Small intestine (tissue), 7 donors: ENCODE results near the gene KIFC3. TPM values are rescaled to one million over a fixed set of nuclear protein-coding genes. Genes with fewer than 3 reads are reported as not detected.
A peak's percentile ranks its signal among the peaks of the same experiment; 100 is the strongest.

Experiments
- DNase-seq, 2 donors: peaks; one replicate each; pipeline versions ENCODE4 v3.0.0 to v3.0.0-alpha.2; 2013
- FAIRE-seq: peaks from 2 replicates; lab custom pipeline; 2012; peaks lifted over from hg19 to GRCh38; lab: Jason Lieb, UNC
- H3K27ac ChIP-seq, 3 donors: one replicate each; pipeline ENCODE4 v1.5.1; 2013; ENCODE audit warnings: low read length in 2 of 3, mild to moderate bottlenecking in 2 of 3, control low read depth in 1 of 3, inconsistent platforms in 1 of 3, low read depth in 1 of 3, moderate library complexity in 1 of 3
- H3K27me3 ChIP-seq, 3 donors: one replicate each; pipeline ENCODE4 v1.6.1; 2013; ENCODE audit warnings: low read length in 3 of 3, inconsistent platforms in 1 of 3; ENCODE audit not compliant: control insufficient read depth in 3 of 3, insufficient read depth in 3 of 3
- H3K36me3 ChIP-seq, 3 donors: one replicate each; pipeline ENCODE4 v1.6.1; 2013; ENCODE audit warnings: low read length in 3 of 3, inconsistent platforms in 1 of 3, low read depth in 1 of 3, mild to moderate bottlenecking in 1 of 3, moderate library complexity in 1 of 3; ENCODE audit not compliant: control insufficient read depth in 3 of 3, insufficient read depth in 2 of 3
- H3K4me1 ChIP-seq, 3 donors: one replicate each; pipeline ENCODE4 v1.6.1; 2013; ENCODE audit warnings: low read length in 2 of 3, inconsistent platforms in 1 of 3, low read depth in 1 of 3, mild to moderate bottlenecking in 1 of 3, moderate library complexity in 1 of 3; ENCODE audit not compliant: control insufficient read depth in 3 of 3, insufficient read depth in 2 of 3
- H3K4me3 ChIP-seq, 3 donors: one replicate each; pipeline ENCODE4 v1.5.1; 2013; ENCODE audit warnings: low read length in 3 of 3, control low read depth in 1 of 3, inconsistent platforms in 1 of 3, low read depth in 1 of 3, mild to moderate bottlenecking in 1 of 3, moderate library complexity in 1 of 3
- H3K9me3 ChIP-seq, 2 donors: one replicate each; pipeline ENCODE4 v1.6.1; 2013; ENCODE audit warnings: low read depth in 1 of 2, low read length in 1 of 2; ENCODE audit not compliant: control insufficient read depth in 2 of 2, insufficient read depth in 1 of 2
- WGBS, 3 donors: extraction: QIAGEN DNeasy Blood & Tissue Kit; methylation state at CpG; one replicate each; pipeline ENCODE4 v1.1.7; 2013; 5-methylcytosine and 5-hydroxymethylcytosine counted together
- polyA plus RNA-seq, 4 donors: library from polyadenylated mRNA; stranded (reverse) in 3 of 4; unstranded in 1 of 4; fragments of 200-250 nt in 3 of 4; fragments of 120-200 nt in 1 of 4; gene quantifications; one replicate each; pipeline versions ENCODE4 v1.2.1 to v1.2.3, GENCODE V29; 2013
- donor health status: healthy with polysubstance abuse.
- donor health status: control.
- donor health status: control.
- donor health status: Bipolar disorder and iron deficiency.
- donor health status: healthy.

Gene KIFC3
- polyA plus RNA-seq, 4 donors = 12.8 to 237 (median 131) TPM

DNA sequence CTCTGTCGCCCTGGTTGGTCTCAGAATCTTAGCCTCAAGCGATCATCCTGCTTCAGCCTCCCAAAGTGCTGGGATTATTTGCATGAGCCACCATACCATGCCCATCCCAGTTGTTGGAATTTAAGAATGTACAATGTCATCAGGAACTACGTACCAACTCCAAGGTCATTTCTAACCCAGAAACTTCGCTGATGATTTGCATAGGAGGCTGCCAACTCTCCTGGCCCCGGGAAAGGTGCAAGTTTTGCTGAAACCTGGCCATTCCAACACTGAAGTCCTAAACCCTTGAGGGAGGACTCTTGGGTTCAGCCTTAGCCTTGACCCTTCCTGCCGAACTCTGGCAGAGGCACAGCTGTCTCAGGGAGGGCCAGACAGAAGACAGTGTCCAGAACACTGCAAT lies 2.9 kb upstream of the KIFC3 start:
- H3K9me3 ChIP-seq = no peaks in the 10 kb centered on the region
- FAIRE-seq (no peak), DNase-seq (no peak)
- H3K27ac ChIP-seq = no peak overlapping the region
- peaks cover 0 to 2% (median 0%) of the 10 kb centered on the region in 3 donors for H3K36me3 ChIP-seq
- no peaks in the 10 kb centered on the region for H3K27me3 ChIP-seq
- H3K4me3 ChIP-seq = no peak overlapping the region
- H3K4me1 ChIP-seq = peaks cover 23 to 55% (median 27%) of the 10 kb centered on the region in 3 donors
- 64 to 78% (median 74%) methylated on average over 6 of the region's 6 CpGs for WGBS, 3 donors

DNA sequence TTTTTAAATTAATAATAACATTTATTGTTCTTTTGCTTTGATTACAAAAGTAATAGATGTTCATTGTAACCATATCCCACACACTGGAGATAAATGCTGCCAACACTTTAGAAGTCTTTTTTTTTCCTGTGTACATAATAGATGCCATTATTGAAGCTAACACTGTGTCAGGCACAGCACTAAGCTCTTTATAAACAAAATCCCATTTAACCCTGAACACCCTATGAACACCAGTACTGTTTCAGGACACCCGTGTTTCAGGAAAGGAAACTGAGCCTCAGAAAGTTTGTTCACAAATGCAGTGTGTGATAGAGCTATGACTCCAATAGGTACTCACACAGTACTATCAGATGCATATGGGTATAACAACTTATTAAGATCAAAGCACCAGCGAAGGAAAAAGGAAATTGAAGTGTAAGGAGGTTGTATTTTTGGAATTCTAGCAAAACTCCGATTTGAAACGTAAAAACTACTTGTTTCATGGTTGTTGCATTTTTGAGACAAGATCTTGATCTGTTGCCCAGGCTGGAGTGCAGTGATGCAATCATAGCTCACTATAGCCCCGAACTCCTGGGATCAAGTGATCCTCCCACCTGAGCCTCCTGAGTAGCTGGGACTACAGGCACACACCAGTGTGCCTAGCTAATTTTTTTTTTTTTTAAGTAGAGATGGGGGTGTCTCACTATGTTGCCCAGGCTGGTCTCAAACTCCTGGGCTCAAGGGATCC lies 2.0 kb upstream of the KIFC3 start:
- no peak overlapping the region for H3K4me3 ChIP-seq
- peaks cover 19 to 55% (median 21%) of the 10 kb centered on the region in 3 donors for H3K4me1 ChIP-seq
- H3K36me3 ChIP-seq = peaks cover 0 to 5% (median 0%) of the 10 kb centered on the region in 3 donors
- FAIRE-seq = no peak
- DNase-seq = no peak
- 68 to 81% (median 77%) methylated on average over 5 of the region's 5 CpGs for WGBS, 3 donors
- H3K27ac ChIP-seq = no peak overlapping the region
- H3K27me3 ChIP-seq = no peaks in the 10 kb centered on the region
- no peaks in the 10 kb centered on the region for H3K9me3 ChIP-seq

DNA sequence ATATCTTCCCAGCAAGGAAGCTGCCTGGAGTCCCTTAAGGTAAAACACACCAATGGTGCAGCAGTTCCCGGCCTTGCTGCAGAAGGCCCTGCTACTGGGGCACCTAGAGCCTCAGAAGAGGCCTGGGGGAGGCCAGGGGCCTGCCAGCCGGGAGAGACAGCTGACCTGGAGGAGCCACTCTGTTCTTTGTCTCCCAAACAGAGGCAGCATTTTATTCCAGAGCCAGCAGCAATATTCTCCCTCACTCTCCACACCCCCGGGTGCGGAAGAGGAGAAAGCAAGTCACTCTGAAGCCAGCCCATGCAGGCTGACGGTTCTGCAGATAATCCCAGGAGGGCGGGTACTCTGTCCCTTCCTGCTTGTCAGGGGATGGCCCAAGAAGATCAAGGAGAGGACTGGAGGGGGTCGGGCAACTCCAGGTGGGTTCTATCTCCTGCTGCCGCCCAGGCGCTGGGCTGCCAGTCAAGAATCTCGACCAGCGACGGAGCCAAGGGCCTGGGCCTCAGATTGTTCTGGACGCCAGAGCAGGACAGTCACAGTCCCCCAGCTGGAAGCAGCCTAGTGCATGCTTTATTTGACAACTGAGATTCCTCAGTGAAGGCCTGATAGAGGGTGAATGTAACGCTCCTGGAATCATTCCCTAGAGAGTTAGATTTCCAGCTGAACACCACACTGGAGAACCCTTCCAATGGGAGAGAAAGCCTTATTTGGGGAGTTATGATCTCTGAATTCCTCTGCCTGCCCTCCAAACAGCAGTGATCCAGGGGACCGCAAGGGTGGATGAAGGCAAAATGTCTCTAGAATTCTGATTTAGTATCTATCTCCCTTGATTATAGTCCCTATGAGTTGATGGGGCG lies 1.1 kb upstream of the KIFC3 start:
- Histone ChIP-seq H3K9me3 (no peaks in the 10 kb centered on the region), H3K27ac (peak overlapping the region in 2 of 3 donors; percentile 64), H3K4me1 (peaks cover 19 to 60% (median 22%) of the 10 kb centered on the region in 3 donors), H3K4me3 (peak overlapping the region in 1 of 3 donors; percentile 27), H3K36me3 (peaks cover 0 to 6% (median 0%) of the 10 kb centered on the region in 3 donors), H3K27me3 (no peaks in the 10 kb centered on the region)
- DNase-seq (no peak), FAIRE-seq (no peak)
- 63 to 75% (median 71%) methylated on average over 16 of the region's 16 CpGs for WGBS, 3 donors

DNA sequence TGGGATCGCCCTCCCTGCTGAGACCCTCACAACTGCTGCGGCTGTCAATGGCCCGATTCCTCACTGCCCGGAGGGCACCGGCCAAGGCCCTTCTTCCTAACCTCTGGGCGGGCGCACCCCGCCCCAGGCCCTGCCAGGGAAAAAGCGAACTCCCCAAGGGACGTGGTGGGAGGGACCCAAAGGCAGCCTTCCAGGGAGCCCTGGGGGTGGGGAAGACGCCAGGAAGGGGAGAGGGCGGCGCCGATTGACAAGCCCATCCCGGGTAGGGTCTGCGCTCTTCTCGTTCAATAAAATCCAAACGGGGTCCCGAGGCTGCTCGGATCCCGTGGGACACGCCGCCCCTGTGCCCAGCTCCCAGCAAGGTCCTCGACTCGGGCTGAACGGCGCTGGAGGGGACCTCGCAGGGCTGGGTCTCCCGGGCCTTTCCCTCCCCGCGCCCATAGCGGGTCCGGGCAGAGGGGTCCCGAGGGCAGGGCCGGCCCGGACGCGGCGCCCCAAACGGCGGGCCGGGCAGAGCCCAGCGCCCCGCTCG lies 416 bp downstream of the KIFC3 start:
- peaks cover 0 to 15% (median 1%) of the 10 kb centered on the region in 3 donors for H3K36me3 ChIP-seq
- H3K27ac ChIP-seq = peak overlapping the region in 2 of 3 donors; percentile 66 to 92
- H3K4me3 ChIP-seq = peak overlapping the region in 2 of 3 donors; percentile 39 to 70
- H3K27me3 ChIP-seq = no peaks in the 10 kb centered on the region
- peak in 1 of 2 donors; percentile 63 for DNase-seq
- H3K4me1 ChIP-seq = peaks cover 19 to 62% (median 19%) of the 10 kb centered on the region in 3 donors
- FAIRE-seq = no peak
- H3K9me3 ChIP-seq = no peaks in the 10 kb centered on the region
- 8 to 28% (median 9%) methylated on average over 9 to 45 of the region's 45 CpGs for WGBS, 3 donors

DNA sequence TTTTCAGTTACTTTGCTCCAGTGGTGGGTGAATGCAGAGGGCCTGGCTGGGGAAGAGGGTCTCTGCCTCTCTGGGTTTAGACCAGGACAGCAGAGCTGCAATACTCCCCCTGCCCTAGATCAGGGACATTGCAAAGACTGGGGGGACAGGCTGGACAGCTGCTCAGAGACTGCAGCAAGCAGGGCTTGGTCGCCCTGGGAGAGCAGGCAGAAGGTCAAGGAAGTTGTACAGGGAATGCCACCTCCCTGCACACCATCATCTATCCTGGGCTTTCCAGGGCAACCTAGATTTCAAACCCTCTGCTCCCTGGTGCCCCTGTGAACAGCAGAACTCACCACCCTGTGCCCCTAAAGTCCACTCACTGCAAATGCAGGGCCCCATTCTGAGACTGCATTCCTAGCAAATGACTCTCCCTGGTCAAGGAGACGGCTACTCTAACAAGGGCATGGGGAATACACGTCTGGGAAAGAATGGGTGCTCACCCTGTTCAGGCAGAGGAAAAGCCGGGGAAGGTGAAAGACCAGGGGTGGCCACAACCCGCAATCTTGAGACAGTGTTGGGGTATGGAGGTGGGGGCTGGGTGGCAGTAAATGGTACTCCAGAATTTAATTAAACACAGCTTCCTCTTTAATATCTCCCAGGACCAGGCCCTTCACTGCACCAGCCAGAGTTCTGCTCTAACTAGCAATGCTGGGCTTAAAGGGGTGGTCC lies 1.0 kb downstream of the KIFC3 start:
- H3K36me3 ChIP-seq = peaks cover 0 to 18% (median 3%) of the 10 kb centered on the region in 3 donors
- no peaks in the 10 kb centered on the region for H3K9me3 ChIP-seq
- no peak for FAIRE-seq
- H3K4me1 ChIP-seq = peaks cover 19 to 66% (median 19%) of the 10 kb centered on the region in 3 donors
- no peaks in the 10 kb centered on the region for H3K27me3 ChIP-seq
- DNase-seq = peak in 1 of 2 donors; percentile 68
- H3K4me3 ChIP-seq = peak overlapping the region in 2 of 3 donors; percentile 39 to 70
- WGBS, 3 donors = 55 to 68% (median 58%) methylated on average over 5 of the region's 5 CpGs
- peak overlapping the region; percentile 11 to 92 (median 66) for H3K27ac ChIP-seq

DNA sequence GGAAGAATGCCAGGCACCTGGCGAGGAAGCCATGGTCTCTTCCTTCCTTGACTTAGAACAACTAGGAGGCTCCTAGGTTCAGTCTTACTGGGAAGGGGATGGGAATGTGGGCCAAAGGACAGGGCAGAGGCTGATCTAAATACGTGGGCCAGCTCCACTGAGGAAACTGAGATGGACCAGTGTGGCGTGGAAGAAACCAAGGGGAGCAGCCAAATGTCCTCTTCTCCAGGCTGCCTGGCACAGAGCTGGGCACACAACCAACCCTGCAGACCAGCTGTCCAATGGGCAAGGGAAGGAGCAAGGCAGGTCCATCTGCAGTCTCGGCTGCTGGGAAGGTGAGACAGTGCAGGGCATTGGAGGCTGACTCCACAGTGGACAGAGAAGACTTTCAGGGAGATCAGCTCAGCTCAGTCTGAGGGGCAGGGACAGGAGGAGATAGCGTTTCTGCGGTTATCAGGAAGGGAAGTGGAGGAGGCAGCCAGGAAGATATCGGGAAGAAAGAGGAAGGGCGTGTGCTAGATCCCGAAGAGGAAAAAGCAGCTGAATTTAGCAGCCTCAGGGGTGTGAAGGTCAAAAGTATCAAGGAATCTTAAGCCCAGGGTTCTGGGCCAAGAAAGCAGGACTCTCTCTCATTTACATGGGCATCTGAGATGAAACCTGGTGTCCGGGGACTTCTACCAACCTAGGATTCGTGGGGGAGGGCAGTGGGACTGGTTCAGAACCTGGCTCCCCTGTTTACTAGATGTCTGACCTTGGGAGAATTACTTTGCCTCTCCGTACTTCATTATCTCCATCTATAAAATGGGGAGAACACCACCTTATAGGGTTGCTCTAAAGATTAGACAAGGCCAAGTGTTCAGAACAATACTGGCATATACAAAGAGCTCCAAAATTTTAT lies 1.8 kb downstream of the KIFC3 start:
- H3K27ac ChIP-seq = peak overlapping the region in 2 of 3 donors; percentile 50 to 92
- FAIRE-seq = no peak
- H3K4me3 ChIP-seq = peak overlapping the region in 1 of 3 donors; percentile 70
- H3K36me3 ChIP-seq = peaks cover 0 to 22% (median 3%) of the 10 kb centered on the region in 3 donors
- no peaks in the 10 kb centered on the region for H3K27me3 ChIP-seq
- no peaks in the 10 kb centered on the region for H3K9me3 ChIP-seq
- peaks cover 19 to 68% (median 19%) of the 10 kb centered on the region in 3 donors for H3K4me1 ChIP-seq
- DNase-seq = peak; percentile 44 to 46
- 22 to 47% (median 31%) methylated on average over 12 of the region's 12 CpGs for WGBS, 3 donors

DNA sequence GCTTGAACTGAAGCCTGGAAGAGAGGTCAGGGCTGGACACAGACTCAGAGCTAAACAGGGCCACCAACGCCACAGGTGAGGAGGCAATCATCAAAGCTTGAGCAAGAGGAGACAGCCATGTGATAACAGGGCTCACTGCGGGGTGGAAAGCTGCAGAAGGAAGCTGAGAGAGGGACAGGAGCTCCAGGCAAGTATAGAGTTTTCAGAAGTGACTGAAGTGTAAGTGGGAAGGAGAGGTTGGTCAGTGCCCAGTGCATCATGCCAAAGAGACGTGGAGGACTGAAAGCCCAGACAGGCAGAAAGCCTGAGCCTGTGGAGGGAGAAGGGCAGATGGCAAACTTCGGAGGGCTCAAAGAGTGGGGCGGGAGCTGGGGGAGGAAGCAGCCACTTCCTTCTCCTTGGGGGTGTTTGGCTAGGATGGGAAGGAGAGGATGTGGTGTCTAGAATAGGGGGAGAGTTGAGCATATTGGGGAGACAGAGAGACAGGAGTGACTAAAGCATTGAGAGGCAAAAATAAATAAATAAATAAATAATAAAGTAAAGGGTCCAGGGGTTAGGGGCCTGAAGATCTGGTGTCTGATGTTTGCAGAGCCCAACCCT lies 2.6 kb downstream of the KIFC3 start:
- Histone ChIP-seq H3K4me1 (peaks cover 19 to 69% (median 19%) of the 10 kb centered on the region in 3 donors), H3K27ac (peak overlapping the region in 1 of 3 donors; percentile 92)
- DNase-seq = peak in 1 of 2 donors; percentile 46

More for the DNA sequence above, 2.6 kb downstream of the KIFC3 start:
- WGBS, 3 donors = 38 to 45% (median 44%) methylated on average over 4 to 5 of the region's 5 CpGs
- H3K4me3 ChIP-seq = no peak overlapping the region
- H3K9me3 ChIP-seq = no peaks in the 10 kb centered on the region
- FAIRE-seq = no peak
- peaks cover 0 to 29% (median 3%) of the 10 kb centered on the region in 3 donors for H3K36me3 ChIP-seq
- no peaks in the 10 kb centered on the region for H3K27me3 ChIP-seq
